ENCODE data around the gene HACD3. TPM values are rescaled to one million over a fixed set of nuclear protein-coding genes. Genes with fewer than 3 reads are reported as not detected.
"Not testable (repeated sequence)": the region's sequence is repeated elsewhere in the genome, so short reads cannot be mapped to it uniquely, and the experiment has no call there.

HACD3 gene
- polyA plus RNA-seq, 1 donor (not counting 4 experiments of a cell fraction or from before 2014, with no cell fraction given) = 78.8 TPM

- H3K4me3 ChIP-seq (ENCODE audit: control insufficient read depth in 2 of 3, extremely low read depth in 1 of 3, insufficient read depth in 2 of 3, low read depth in 1 of 3, low read length in 3 of 3) = no peak overlapping the region
- dilution Hi-C loops (cut with MboI; ENCODE audit: extremely low pct_ligation_motif_present, low sequenced_read_pairs) = no loop called here
- H3K27me3 ChIP-seq (ENCODE audit: control insufficient read depth, extremely low read depth, insufficient read depth, low read length) = no peaks in the 10 kb centered on the region
- H3K9me1 ChIP-seq (ENCODE audit: control insufficient read depth, extremely low read depth, insufficient read depth, low read length) = no peaks in the 10 kb centered on the region
- H4K20me1 ChIP-seq (ENCODE audit: control insufficient read depth, extremely low read depth, insufficient read depth, low read length) = no peaks in the 10 kb centered on the region
- TF ChIP-seq CTCF (optimal IDR thresholded peaks at IDR 0.05 in 1 of 3, IDR thresholded peaks at IDR 0.05 in 1 of 3, conservative IDR thresholded peaks at IDR 0.05 in 1 of 3; ENCODE audit: extremely low read depth in 1 of 3, insufficient read depth in 2 of 3, low read length in 3 of 3) (no peak), EZH2 (IDR thresholded peaks at IDR 0.05; ENCODE audit: low read length) (no peak)
- peaks cover 82% of the 10 kb centered on the region for H3K79me2 ChIP-seq (ENCODE audit: control insufficient read depth, insufficient read depth, low read length)
- H3K9ac ChIP-seq (ENCODE audit: control insufficient read depth, extremely low read depth, insufficient read depth, low read length) = no peak overlapping the region
- DNase-seq (ENCODE audit: low read depth, low spot score) (no peak), FAIRE-seq (no peak)
- H3K36me3 ChIP-seq (ENCODE audit: control insufficient read depth in 2 of 2, extremely low read depth in 1 of 2, insufficient read depth in 2 of 2, low read length in 2 of 2) = no peaks in the 10 kb centered on the region
- H3K4me2 ChIP-seq (ENCODE audit: control insufficient read depth, extremely low read depth, insufficient read depth, low read depth, low read length) = no peak overlapping the region
- H3K27ac ChIP-seq (ENCODE audit: control insufficient read depth, insufficient read depth, low read length) = no peak overlapping the region
- H2AFZ ChIP-seq (ENCODE audit: control insufficient read depth, low read length) = no peak overlapping the region
- H3K9me3 ChIP-seq (ENCODE audit: control insufficient read depth, low read depth, low read length) = no peaks in the 10 kb centered on the region
- H3K4me1 ChIP-seq (ENCODE audit: control insufficient read depth, extremely low read depth, insufficient read depth, low read length) = peaks cover 4% of the 10 kb centered on the region
Observed at GRCh38 chr15:65541231-65541820, 11.1 kb downstream of the HACD3 start.

- Histone ChIP-seq H4K20me1 (ENCODE audit: control insufficient read depth, extremely low read depth, insufficient read depth, low read length) (no peaks in the 10 kb centered on the region), H3K27ac (ENCODE audit: control insufficient read depth, insufficient read depth, low read length) (no peak overlapping the region), H3K4me1 (ENCODE audit: control insufficient read depth, extremely low read depth, insufficient read depth, low read length) (peaks cover 4% of the 10 kb centered on the region), H3K9me3 (ENCODE audit: control insufficient read depth, low read depth, low read length) (no peaks in the 10 kb centered on the region), H3K4me2 (ENCODE audit: control insufficient read depth, extremely low read depth, insufficient read depth, low read depth, low read length) (no peak overlapping the region), H2AFZ (ENCODE audit: control insufficient read depth, low read length) (no peak overlapping the region), H3K9ac (ENCODE audit: control insufficient read depth, extremely low read depth, insufficient read depth, low read length) (no peak overlapping the region), H3K79me2 (ENCODE audit: control insufficient read depth, insufficient read depth, low read length) (peaks cover 57% of the 10 kb centered on the region), H3K36me3 (ENCODE audit: control insufficient read depth in 2 of 2, extremely low read depth in 1 of 2, insufficient read depth in 2 of 2, low read length in 2 of 2) (no peaks in the 10 kb centered on the region), H3K27me3 (ENCODE audit: control insufficient read depth, extremely low read depth, insufficient read depth, low read length) (no peaks in the 10 kb centered on the region), H3K4me3 (ENCODE audit: control insufficient read depth in 2 of 3, extremely low read depth in 1 of 3, insufficient read depth in 2 of 3, low read depth in 1 of 3, low read length in 3 of 3) (no peak overlapping the region), H3K9me1 (ENCODE audit: control insufficient read depth, extremely low read depth, insufficient read depth, low read length) (no peaks in the 10 kb centered on the region)
- dilution Hi-C loops (cut with MboI; ENCODE audit: extremely low pct_ligation_motif_present, low sequenced_read_pairs) = no loop called here
- DNase-seq (ENCODE audit: low read depth, low spot score) = no peak
- no peak for FAIRE-seq
- TF ChIP-seq EZH2 (IDR thresholded peaks at IDR 0.05; ENCODE audit: low read length) (no peak), CTCF (optimal IDR thresholded peaks at IDR 0.05 in 1 of 3, IDR thresholded peaks at IDR 0.05 in 1 of 3, conservative IDR thresholded peaks at IDR 0.05 in 1 of 3; ENCODE audit: extremely low read depth in 1 of 3, insufficient read depth in 2 of 3, low read length in 3 of 3) (no peak)
Observed at GRCh38 chr15:65547841-65548240, 17.6 kb downstream of the HACD3 start.

GRCh38 chr15:65549288-65549687, 19.0 kb downstream of the HACD3 start:
- H3K27ac ChIP-seq (ENCODE audit: control insufficient read depth, insufficient read depth, low read length); H3K9me1 ChIP-seq (ENCODE audit: control insufficient read depth, extremely low read depth, insufficient read depth, low read length); H3K4me3 ChIP-seq (ENCODE audit: control insufficient read depth in 2 of 3, extremely low read depth in 1 of 3, insufficient read depth in 2 of 3, low read depth in 1 of 3, low read length in 3 of 3); H3K4me1 ChIP-seq (ENCODE audit: control insufficient read depth, extremely low read depth, insufficient read depth, low read length); H3K9me3 ChIP-seq (ENCODE audit: control insufficient read depth, low read depth, low read length); H2AFZ ChIP-seq (ENCODE audit: control insufficient read depth, low read length); H3K4me2 ChIP-seq (ENCODE audit: control insufficient read depth, extremely low read depth, insufficient read depth, low read depth, low read length); H4K20me1 ChIP-seq (ENCODE audit: control insufficient read depth, extremely low read depth, insufficient read depth, low read length); H3K9ac ChIP-seq (ENCODE audit: control insufficient read depth, extremely low read depth, insufficient read depth, low read length); DNase-seq (ENCODE audit: low read depth, low spot score); dilution Hi-C loops (cut with MboI; ENCODE audit: extremely low pct_ligation_motif_present, low sequenced_read_pairs); H3K36me3 ChIP-seq (ENCODE audit: control insufficient read depth in 2 of 2, extremely low read depth in 1 of 2, insufficient read depth in 2 of 2, low read length in 2 of 2); H3K27me3 ChIP-seq (ENCODE audit: control insufficient read depth, extremely low read depth, insufficient read depth, low read length); FAIRE-seq: not testable (repeated sequence)
- H3K79me2 ChIP-seq (ENCODE audit: control insufficient read depth, insufficient read depth, low read length) = peaks cover 52% of the 10 kb centered on the region

All from keratinocyte (primary cell).